ENCODE measurements around the gene RHBG. TPM values are rescaled to one million over a fixed set of nuclear protein-coding genes. Genes with fewer than 3 reads are reported as not detected.
A peak's percentile ranks its signal among the peaks of the same experiment; 100 is the strongest.
"Not testable (repeated sequence)": the region's sequence is repeated elsewhere in the genome, so short reads cannot be mapped to it uniquely, and the experiment has no call there.

The RHBG gene
- total RNA-seq, 1 experiment from 2014 or later, result 4.0 TPM

DNA sequence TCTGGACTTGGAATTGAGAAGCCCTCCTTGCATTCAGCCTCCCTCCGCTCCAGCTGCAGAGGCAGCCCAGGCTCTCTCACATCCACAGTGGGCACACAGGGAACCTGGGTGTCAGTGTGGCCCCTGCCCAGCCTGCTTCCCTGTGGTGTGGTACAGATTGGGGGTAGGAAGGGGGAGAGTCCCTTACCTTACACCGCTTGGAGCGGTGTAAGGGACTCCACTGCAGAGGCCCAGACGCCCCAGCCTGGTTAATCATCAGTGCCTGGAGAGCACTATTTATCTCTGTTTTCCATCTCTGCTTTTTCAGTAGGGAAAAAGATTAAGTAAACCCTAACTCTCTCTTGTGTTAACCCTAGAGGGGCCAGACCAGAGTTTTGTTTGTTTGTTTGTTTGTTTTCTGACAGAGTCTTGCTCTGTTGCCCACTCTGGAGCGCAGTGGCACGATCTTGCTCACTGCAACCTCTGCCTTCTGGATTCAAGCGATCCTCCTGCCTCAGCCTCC lies 803 bp upstream of the RHBG start:
- Histone ChIP-seq H2AFZ (no peak overlapping the region), H3K79me2 (ENCODE audit: low read depth) (no peaks in the 10 kb centered on the region), H3K27ac (no peak overlapping the region), H3K4me3 (no peak overlapping the region), H3K9me3 (ENCODE audit: insufficient read depth, low read depth) (no peaks in the 10 kb centered on the region), H3K4me1 (replicated peaks; ENCODE audit: insufficient read depth) (peaks cover 45% of the 10 kb centered on the region), H3K36me3 (ENCODE audit: low read depth) (no peaks in the 10 kb centered on the region), H3F3A (ENCODE audit: insufficient read depth, low read depth) (peaks cover 21% of the 10 kb centered on the region), H3K27me3 (ENCODE audit: insufficient read depth, low read depth) (no peaks in the 10 kb centered on the region), H3K4me2 (peak overlapping the region; percentile 93), H3K9me2 (ENCODE audit: insufficient read depth) (no peaks in the 10 kb centered on the region), H4K20me1 (ENCODE audit: insufficient read depth) (no peaks in the 10 kb centered on the region)
- intact Hi-C loops (cut with micrococcal nuclease; ENCODE audit: unreplicated experiment), result no loop called here
- no peak for DNase-seq
- ChIA-PET CTCF (no interaction called here), POLR2A (ENCODE audit: unreplicated experiment) (no interaction called here)
- no peak for TF ChIP-seq EZH2 (IDR thresholded peaks at IDR 0.05; ENCODE audit: low read depth)
- TF ChIP-seq, protein P1, sequence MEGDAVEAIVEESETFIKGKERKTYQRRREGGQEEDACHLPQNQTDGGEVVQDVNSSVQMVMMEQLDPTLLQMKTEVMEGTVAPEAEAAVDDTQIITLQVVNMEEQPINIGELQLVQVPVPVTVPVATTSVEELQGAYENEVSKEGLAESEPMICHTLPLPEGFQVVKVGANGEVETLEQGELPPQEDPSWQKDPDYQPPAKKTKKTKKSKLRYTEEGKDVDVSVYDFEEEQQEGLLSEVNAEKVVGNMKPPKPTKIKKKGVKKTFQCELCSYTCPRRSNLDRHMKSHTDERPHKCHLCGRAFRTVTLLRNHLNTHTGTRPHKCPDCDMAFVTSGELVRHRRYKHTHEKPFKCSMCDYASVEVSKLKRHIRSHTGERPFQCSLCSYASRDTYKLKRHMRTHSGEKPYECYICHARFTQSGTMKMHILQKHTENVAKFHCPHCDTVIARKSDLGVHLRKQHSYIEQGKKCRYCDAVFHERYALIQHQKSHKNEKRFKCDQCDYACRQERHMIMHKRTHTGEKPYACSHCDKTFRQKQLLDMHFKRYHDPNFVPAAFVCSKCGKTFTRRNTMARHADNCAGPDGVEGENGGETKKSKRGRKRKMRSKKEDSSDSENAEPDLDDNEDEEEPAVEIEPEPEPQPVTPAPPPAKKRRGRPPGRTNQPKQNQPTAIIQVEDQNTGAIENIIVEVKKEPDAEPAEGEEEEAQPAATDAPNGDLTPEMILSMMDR (conservative IDR thresholded peaks at IDR 0.05), result no peak
- BruUV-seq (replicated peaks), result no TSS peak

DNA sequence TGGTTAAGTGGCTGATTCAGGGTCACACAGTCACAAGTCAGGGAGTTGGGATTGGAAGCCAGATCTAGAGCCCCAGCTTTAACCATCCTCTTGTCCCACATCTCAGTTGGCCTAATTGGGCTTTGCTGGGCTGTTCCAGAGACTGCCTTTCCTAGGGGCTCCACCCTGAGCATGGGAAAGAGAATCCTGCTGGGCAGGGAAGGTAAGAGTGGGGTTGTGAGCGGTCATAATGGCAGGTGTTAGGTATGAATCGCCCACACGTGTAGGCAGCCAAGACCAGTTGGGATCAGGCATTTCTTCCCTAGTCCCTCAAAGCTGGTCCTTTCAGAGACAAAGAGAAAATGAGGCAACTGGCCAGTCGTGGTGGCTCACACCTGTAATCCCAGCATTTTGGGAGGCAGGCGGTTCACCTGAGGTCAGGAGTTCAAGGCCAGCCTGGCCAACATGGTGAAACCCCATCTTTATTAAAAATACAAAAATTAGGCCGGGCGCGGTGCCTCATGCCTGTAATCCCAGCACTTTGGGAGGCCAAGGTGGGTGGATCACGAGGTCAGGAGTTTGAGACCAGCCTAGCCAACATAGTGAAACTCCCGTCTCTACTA lies 775 bp downstream of the RHBG start:
- peak overlapping the region; percentile 71; the same call in 1 of the 2 replicates for H3K4me3 ChIP-seq
- CTCF ChIA-PET, result interaction anchor here (1.0 kb wide), 1 partner anchor 16 kb away, joined by 3 read pairs; no protein-coding TSS in a partner anchor
- H3K4me2 ChIP-seq, result peak overlapping the region; percentile 93
- intact Hi-C loops (cut with micrococcal nuclease; ENCODE audit: unreplicated experiment); H4K20me1 ChIP-seq (ENCODE audit: insufficient read depth); H3K27ac ChIP-seq; POLR2A ChIA-PET (ENCODE audit: unreplicated experiment); H3K79me2 ChIP-seq (ENCODE audit: low read depth); H3K36me3 ChIP-seq (ENCODE audit: low read depth); H3K9me2 ChIP-seq (ENCODE audit: insufficient read depth); H3K9me3 ChIP-seq (ENCODE audit: insufficient read depth, low read depth); DNase-seq; H3K27me3 ChIP-seq (ENCODE audit: insufficient read depth, low read depth): not testable (repeated sequence)
- peak overlapping the region; percentile 96 for H2AFZ ChIP-seq
- BruUV-seq (replicated peaks), result TSS peak; percentile 54
- peaks cover 45% of the 10 kb centered on the region for H3K4me1 ChIP-seq (replicated peaks; ENCODE audit: insufficient read depth)
- peaks cover 21% of the 10 kb centered on the region for H3F3A ChIP-seq (ENCODE audit: insufficient read depth, low read depth)

GRCh38 chr1:156371553-156372264 lies 2.7 kb downstream of the RHBG start:
- TF ChIP-seq, protein P1 (conservative IDR thresholded peaks at IDR 0.05), result no peak
- TF ChIP-seq EZH2 (IDR thresholded peaks at IDR 0.05; ENCODE audit: low read depth), result no peak
- H2AFZ ChIP-seq, result no peak overlapping the region
- H3K4me1 ChIP-seq (replicated peaks; ENCODE audit: insufficient read depth), result peaks cover 48% of the 10 kb centered on the region
- DNase-seq, result no peak
- no peaks in the 10 kb centered on the region for H3K36me3 ChIP-seq (ENCODE audit: low read depth)
- peaks cover 22% of the 10 kb centered on the region for H3F3A ChIP-seq (ENCODE audit: insufficient read depth, low read depth)
- H3K27ac ChIP-seq, result no peak overlapping the region
- no peak overlapping the region for H3K4me2 ChIP-seq
- intact Hi-C loops (cut with micrococcal nuclease; ENCODE audit: unreplicated experiment), result no loop called here
- ChIA-PET CTCF (interaction anchor here (1.1 kb wide), 1 partner anchor 74 kb away, joined by 3 read pairs; no protein-coding TSS in a partner anchor), POLR2A (ENCODE audit: unreplicated experiment) (no interaction called here)
- H3K79me2 ChIP-seq (ENCODE audit: low read depth), result no peaks in the 10 kb centered on the region
- no TSS peak for BruUV-seq (replicated peaks)
- H3K4me3 ChIP-seq, result no peak overlapping the region
- no peaks in the 10 kb centered on the region for H4K20me1 ChIP-seq (ENCODE audit: insufficient read depth)
- H3K27me3 ChIP-seq (ENCODE audit: insufficient read depth, low read depth), result no peaks in the 10 kb centered on the region
- no peaks in the 10 kb centered on the region for H3K9me3 ChIP-seq (ENCODE audit: insufficient read depth, low read depth)
- no peaks in the 10 kb centered on the region for H3K9me2 ChIP-seq (ENCODE audit: insufficient read depth)
